Measurements from ENCODE around the gene PRKACG.

DNA sequence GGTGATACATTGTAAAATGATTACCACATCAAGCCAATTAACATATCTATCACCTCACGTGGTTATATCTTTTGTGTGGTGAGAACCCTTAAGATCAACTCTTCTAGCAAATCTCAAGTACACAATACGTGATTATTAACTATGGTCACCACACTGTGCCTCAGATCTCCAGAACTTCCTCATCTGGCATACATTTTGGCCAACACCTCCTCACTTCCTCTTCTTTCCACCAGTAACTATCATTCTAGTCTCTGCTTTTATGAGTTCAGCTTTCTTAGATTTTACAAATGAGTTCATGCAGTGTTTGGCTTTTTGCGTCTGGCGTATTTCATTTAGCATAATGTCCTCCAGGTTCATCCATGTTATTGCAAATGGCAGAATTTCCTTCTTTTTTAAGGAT lies 35.8 kb downstream of the PRKACG start:
- TF ChIP-seq, protein P1, sequence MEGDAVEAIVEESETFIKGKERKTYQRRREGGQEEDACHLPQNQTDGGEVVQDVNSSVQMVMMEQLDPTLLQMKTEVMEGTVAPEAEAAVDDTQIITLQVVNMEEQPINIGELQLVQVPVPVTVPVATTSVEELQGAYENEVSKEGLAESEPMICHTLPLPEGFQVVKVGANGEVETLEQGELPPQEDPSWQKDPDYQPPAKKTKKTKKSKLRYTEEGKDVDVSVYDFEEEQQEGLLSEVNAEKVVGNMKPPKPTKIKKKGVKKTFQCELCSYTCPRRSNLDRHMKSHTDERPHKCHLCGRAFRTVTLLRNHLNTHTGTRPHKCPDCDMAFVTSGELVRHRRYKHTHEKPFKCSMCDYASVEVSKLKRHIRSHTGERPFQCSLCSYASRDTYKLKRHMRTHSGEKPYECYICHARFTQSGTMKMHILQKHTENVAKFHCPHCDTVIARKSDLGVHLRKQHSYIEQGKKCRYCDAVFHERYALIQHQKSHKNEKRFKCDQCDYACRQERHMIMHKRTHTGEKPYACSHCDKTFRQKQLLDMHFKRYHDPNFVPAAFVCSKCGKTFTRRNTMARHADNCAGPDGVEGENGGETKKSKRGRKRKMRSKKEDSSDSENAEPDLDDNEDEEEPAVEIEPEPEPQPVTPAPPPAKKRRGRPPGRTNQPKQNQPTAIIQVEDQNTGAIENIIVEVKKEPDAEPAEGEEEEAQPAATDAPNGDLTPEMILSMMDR (IDR thresholded peaks at IDR 0.05; ENCODE audit: poor library complexity, severe bottlenecking) = no peak
- TF ChIP-seq POLR2AphosphoS5 (IDR thresholded peaks at IDR 0.05) (no peak), RAD21 (conservative IDR thresholded peaks at IDR 0.05) (no peak)
- TF ChIP-seq, protein P2, sequence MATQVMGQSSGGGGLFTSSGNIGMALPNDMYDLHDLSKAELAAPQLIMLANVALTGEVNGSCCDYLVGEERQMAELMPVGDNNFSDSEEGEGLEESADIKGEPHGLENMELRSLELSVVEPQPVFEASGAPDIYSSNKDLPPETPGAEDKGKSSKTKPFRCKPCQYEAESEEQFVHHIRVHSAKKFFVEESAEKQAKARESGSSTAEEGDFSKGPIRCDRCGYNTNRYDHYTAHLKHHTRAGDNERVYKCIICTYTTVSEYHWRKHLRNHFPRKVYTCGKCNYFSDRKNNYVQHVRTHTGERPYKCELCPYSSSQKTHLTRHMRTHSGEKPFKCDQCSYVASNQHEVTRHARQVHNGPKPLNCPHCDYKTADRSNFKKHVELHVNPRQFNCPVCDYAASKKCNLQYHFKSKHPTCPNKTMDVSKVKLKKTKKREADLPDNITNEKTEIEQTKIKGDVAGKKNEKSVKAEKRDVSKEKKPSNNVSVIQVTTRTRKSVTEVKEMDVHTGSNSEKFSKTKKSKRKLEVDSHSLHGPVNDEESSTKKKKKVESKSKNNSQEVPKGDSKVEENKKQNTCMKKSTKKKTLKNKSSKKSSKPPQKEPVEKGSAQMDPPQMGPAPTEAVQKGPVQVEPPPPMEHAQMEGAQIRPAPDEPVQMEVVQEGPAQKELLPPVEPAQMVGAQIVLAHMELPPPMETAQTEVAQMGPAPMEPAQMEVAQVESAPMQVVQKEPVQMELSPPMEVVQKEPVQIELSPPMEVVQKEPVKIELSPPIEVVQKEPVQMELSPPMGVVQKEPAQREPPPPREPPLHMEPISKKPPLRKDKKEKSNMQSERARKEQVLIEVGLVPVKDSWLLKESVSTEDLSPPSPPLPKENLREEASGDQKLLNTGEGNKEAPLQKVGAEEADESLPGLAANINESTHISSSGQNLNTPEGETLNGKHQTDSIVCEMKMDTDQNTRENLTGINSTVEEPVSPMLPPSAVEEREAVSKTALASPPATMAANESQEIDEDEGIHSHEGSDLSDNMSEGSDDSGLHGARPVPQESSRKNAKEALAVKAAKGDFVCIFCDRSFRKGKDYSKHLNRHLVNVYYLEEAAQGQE (IDR thresholded peaks at IDR 0.05; ENCODE audit: borderline replicate concordance) = no peak

Data from neural cell (in vitro differentiated cells).